ENCODE data around the gene NFRKB. TPM values are rescaled to one million over a fixed set of nuclear protein-coding genes. Genes with fewer than 3 reads are reported as not detected.

NFRKB gene
- total and polyA plus RNA-seq, 12 donors, result 5.0 to 14.5 (median 11.6) TPM

DNA sequence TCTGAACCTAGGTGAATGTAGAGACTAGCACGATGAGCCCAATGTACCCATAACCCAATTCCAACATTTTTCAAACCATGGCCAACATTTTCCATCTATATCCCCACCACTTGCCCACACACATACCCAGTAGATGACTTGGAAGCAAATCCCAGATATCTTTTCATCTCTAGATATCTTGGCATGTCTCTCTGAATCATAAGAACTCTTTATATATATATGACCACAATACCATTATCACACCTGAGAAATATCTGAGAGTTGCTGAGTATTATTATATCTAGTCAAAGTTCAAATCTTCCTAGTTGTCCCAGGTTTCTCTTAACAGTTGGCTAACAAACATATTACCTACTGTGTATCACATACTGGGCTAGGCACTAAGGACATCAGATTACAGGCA lies 37.9 kb upstream of the NFRKB start:
- Histone ChIP-seq H3K27ac (no peak overlapping the region), H3K4me3 (no peak overlapping the region), H3K36me3 (peaks cover 0 to 63% (median 21%) of the 10 kb centered on the region in 9 donors), H3K27me3 (no peaks in the 10 kb centered on the region), H3K4me1 (peaks cover 0 to 14% (median 0%) of the 10 kb centered on the region in 9 donors), H3K9me3 (no peaks in the 10 kb centered on the region)
- ATAC-seq, result no peak
- TF ChIP-seq, protein P1, sequence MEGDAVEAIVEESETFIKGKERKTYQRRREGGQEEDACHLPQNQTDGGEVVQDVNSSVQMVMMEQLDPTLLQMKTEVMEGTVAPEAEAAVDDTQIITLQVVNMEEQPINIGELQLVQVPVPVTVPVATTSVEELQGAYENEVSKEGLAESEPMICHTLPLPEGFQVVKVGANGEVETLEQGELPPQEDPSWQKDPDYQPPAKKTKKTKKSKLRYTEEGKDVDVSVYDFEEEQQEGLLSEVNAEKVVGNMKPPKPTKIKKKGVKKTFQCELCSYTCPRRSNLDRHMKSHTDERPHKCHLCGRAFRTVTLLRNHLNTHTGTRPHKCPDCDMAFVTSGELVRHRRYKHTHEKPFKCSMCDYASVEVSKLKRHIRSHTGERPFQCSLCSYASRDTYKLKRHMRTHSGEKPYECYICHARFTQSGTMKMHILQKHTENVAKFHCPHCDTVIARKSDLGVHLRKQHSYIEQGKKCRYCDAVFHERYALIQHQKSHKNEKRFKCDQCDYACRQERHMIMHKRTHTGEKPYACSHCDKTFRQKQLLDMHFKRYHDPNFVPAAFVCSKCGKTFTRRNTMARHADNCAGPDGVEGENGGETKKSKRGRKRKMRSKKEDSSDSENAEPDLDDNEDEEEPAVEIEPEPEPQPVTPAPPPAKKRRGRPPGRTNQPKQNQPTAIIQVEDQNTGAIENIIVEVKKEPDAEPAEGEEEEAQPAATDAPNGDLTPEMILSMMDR (IDR thresholded peaks at IDR 0.05), result no peak
- WGBS, 2 donors, result 100% methylated on average over 1 of the region's 1 CpG
- DNase-seq, result no peak
- intact Hi-C loops (cut with DNase I), result loop anchor here in 1 of 10 donors (2.0 kb wide), 1 partner anchor 22 kb away; no protein-coding TSS in a partner anchor

DNA sequence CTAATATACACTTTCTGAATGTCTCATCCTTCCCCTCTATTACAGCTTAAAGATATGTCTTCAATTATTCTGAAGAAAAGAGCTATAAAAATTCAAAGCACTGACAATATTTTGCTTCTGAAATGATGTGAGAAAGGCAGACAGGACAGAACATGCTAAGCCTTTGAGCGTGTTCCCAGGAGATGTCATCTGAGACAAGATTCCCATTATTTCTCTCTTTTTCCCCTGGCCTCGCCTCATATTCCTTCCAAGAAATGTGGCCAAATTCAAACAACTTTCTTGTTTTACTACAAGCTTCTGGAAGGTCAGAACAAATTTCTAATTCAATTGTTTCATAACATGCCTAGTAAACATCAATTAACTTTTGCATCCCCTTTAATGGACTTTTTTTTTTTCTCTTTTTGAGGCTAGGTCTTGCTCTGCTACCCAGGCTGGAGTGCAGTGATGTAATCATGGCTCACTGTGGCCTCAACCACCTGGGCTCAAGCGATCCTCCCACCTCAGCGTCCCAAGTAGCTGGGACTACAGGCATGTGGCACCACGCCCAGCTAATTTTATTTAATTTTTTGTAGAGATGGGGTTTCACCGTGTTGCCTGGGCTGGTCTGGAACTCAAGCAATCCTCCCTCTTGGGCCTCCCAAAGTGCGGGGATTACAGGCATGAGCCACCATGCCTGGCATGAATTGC lies 37.1 kb upstream of the NFRKB start:
- DNase-seq, result no peak
- Histone ChIP-seq H3K27me3 (no peaks in the 10 kb centered on the region), H3K4me1 (peaks cover 0 to 14% (median 0%) of the 10 kb centered on the region in 9 donors), H3K36me3 (peaks cover 0 to 64% (median 21%) of the 10 kb centered on the region in 9 donors), H3K9me3 (no peaks in the 10 kb centered on the region), H3K27ac (no peak overlapping the region), H3K4me3 (no peak overlapping the region)
- TF ChIP-seq, protein P1 (IDR thresholded peaks at IDR 0.05), result no peak
- 92 to 95% methylated on average over 7 of the region's 7 CpGs for WGBS, 2 donors
- intact Hi-C loops (cut with DNase I), result loop anchor here in 1 of 10 donors (2.0 kb wide), 1 partner anchor 22 kb away; no protein-coding TSS in a partner anchor
- ATAC-seq, result no peak

DNA sequence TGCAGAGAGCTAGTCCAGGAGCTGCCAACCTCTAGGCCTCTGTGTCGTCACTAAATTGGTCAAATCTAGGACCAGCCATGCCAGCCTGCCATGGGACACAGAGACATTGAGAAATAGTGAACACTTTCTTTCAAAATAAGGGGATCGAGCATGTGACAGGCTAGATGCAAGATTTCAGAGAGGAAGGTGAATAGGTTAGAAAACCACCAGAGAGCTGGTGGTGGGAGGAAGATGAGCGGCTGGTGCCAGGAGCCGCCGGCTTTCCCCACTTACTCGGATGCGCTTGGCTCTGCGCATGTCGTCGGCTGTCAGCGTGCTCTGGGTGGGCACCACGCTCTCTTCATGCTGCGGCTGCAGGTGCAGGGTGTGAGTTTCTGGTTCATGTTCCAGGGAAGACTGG lies 35.4 kb upstream of the NFRKB start:
- ATAC-seq (no peak), DNase-seq (no peak)
- Histone ChIP-seq H3K36me3 (peaks cover 0 to 67% (median 21%) of the 10 kb centered on the region in 9 donors), H3K27me3 (no peaks in the 10 kb centered on the region), H3K4me3 (no peak overlapping the region), H3K27ac (no peak overlapping the region), H3K9me3 (no peaks in the 10 kb centered on the region), H3K4me1 (peaks cover 0 to 14% (median 0%) of the 10 kb centered on the region in 9 donors)
- 91 to 97% methylated on average over 13 of the region's 13 CpGs for WGBS, 2 donors
- TF ChIP-seq, protein P1 (IDR thresholded peaks at IDR 0.05), result no peak
- intact Hi-C loops (cut with DNase I), result no loop called here

DNA sequence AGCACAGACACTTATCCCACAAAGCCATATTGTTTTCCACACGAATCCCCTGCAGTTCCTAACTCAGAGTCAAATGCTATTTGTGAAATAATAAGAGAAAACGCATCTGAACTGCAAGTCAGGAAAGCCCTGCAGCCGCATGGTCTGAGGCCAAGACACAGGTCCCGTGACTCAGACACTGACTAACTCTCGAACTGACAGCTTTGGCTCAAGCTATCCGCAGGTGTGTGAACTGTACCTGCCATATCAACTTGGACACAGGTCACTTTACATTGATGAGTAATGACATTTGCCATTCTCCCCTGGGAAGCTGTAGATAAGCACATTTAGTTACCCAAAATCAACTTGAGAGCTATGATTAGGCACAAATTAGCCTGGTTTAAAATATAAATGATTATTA lies 34.9 kb upstream of the NFRKB start:
- Histone ChIP-seq H3K27ac (no peak overlapping the region), H3K4me1 (peaks cover 0 to 14% (median 0%) of the 10 kb centered on the region in 9 donors), H3K9me3 (no peaks in the 10 kb centered on the region), H3K27me3 (no peaks in the 10 kb centered on the region), H3K4me3 (no peak overlapping the region), H3K36me3 (peaks cover 0 to 71% (median 21%) of the 10 kb centered on the region in 9 donors)
- ATAC-seq (no peak), DNase-seq (no peak)
- TF ChIP-seq, protein P1 (IDR thresholded peaks at IDR 0.05), result no peak
- 87% methylated on average over 6 of the region's 6 CpGs for WGBS, 2 donors
- intact Hi-C loops (cut with DNase I), result no loop called here

Data from heart right ventricle (tissue), 16 donors.